ENCODE results near the gene CORO2A.

CORO2A gene

DNA sequence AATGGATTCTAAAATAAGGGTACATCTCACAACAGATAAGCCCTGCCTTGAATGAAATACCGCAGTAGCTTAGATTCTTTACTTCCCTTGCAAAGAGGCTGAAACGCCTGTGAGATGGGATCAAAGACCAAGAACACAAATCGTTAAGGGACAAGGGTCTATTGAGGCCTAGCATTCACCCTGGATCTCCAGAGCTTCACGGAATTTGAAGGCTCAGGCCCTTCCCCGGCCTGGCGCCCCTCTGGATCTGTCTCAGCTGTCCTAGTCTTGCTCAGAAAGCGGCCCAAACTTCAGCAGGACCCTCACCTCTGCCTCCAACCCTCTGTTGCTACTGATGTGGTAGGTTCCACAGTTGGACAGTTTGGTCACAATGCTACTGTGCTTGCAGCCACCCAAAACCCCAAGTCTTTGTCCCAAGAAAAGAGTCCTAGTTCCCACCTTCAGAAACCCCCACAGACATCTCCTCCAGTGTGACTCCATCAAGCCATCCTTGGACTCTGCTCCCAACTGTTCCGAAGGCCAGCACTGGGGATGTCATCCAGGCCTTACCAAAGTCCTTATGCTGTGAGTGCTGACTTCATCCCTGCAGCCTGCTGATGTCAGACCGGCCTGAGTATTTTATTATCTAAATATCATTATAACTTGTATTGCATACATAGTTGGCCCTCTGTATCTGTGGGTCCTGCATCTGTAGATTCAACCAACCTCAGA, 9.4 kb downstream of the CORO2A start:
- H3K4me3 ChIP-seq (ENCODE audit: low read length): no peak overlapping the region
- TF ChIP-seq, protein P1, sequence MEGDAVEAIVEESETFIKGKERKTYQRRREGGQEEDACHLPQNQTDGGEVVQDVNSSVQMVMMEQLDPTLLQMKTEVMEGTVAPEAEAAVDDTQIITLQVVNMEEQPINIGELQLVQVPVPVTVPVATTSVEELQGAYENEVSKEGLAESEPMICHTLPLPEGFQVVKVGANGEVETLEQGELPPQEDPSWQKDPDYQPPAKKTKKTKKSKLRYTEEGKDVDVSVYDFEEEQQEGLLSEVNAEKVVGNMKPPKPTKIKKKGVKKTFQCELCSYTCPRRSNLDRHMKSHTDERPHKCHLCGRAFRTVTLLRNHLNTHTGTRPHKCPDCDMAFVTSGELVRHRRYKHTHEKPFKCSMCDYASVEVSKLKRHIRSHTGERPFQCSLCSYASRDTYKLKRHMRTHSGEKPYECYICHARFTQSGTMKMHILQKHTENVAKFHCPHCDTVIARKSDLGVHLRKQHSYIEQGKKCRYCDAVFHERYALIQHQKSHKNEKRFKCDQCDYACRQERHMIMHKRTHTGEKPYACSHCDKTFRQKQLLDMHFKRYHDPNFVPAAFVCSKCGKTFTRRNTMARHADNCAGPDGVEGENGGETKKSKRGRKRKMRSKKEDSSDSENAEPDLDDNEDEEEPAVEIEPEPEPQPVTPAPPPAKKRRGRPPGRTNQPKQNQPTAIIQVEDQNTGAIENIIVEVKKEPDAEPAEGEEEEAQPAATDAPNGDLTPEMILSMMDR (IDR thresholded peaks at IDR 0.05; ENCODE audit: insufficient read depth, low read depth, low read length, missing control alignments): no peak
- no peak for DNase-seq (ENCODE audit: low read depth)

- TF ChIP-seq, protein P1 (IDR thresholded peaks at IDR 0.05; ENCODE audit: insufficient read depth, low read depth, low read length, missing control alignments): no peak
Observed at GRCh38 chr9:98182069-98182820, 10.2 kb downstream of the CORO2A start.

DNA sequence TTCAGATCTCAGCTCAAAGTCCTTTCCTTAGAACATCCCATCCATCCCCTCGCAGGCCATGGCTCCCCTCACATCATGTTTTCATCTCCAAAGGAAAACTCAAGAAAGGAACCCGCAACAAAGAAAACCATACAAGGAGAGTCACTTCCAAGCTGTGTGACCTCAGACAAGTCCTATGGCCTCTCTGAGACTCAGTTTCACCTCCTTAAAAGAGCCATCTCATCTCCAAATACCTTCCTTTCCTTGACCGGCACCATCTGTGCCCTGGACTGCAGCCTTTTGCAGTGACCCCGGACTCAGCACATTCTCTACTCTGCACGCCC, 10.7 kb downstream of the CORO2A start:
- TF ChIP-seq, protein P1 (IDR thresholded peaks at IDR 0.05; ENCODE audit: insufficient read depth, low read depth, low read length, missing control alignments): no peak
- H3K4me3 ChIP-seq (ENCODE audit: low read length): no peak overlapping the region
- no peak for DNase-seq (ENCODE audit: low read depth)

More at GRCh38 chr9:98182069-98182820, 10.2 kb downstream of the CORO2A start:
- DNase-seq (ENCODE audit: low read depth): no peak
- no peak overlapping the region for H3K4me3 ChIP-seq (ENCODE audit: low read length)

DNA sequence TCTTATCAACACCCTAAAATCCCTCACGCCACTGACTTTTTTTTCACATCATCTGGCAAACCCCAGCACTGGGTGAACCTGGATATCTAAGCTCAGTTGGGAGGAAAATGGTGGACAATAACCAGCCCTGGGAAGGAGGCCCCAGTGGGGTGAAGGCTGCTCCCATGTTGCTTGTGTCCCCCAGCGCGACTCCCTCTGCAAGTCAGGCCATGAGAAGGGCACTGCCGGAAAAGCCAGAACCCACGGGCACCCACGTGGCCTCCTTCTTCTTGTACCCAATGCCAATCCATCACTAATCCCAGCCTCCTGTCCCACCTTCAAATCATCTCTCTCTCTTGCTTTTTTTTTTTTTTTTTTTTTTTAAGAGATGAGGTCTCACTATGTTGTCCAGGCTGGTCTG, 11.4 kb downstream of the CORO2A start:
- TF ChIP-seq, protein P1 (IDR thresholded peaks at IDR 0.05; ENCODE audit: insufficient read depth, low read depth, low read length, missing control alignments): no peak
- no peak for DNase-seq (ENCODE audit: low read depth)
- H3K4me3 ChIP-seq (ENCODE audit: low read length): no peak overlapping the region

GRCh38 chr9:98178874-98179850, 13.3 kb downstream of the CORO2A start:
- TF ChIP-seq, protein P1 (IDR thresholded peaks at IDR 0.05; ENCODE audit: insufficient read depth, low read depth, low read length, missing control alignments): no peak
- no peak for DNase-seq (ENCODE audit: low read depth)
- H3K4me3 ChIP-seq (ENCODE audit: low read length): no peak overlapping the region

DNA sequence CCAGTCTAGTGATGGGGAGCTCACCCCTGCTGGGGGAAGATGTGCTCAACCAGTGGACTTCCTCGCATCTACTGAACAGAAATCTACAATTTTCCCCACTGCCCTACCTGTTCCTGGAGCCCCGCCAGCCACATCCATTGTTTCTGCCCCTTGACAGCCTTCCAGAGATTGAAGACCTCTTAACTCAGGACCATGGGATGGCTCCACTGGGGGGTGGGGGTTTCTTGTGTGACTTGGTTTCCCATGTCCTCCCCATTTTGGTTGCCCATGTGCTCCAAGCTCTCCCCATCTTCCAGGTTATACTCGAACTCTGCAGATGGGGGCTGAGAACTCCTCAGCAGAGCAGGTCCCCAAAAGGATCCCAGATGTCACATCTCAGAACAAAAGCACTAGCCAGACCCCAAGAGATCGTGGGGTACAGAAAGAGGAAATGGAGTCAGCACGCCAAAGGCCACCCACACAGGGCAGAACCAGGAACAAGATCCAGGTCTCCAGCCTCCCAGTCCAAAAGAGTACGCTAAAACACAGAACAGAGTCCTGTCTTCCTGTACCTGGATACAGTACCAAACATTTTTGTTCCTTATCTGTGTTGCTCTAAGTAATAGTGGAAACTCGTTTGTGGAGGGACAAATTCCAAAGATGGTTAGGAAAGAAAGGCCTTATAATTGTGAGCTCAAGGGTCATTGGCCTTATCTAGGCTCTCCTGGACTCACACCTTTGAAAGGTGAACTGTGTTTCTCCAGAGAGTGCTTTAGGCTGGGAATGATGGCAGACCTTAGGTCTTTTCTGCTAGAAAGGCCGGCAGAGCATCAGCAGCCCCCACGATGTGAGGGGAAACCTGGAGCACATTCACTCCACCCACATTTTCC, 15.8 kb downstream of the CORO2A start:
- TF ChIP-seq, protein P1 (IDR thresholded peaks at IDR 0.05; ENCODE audit: insufficient read depth, low read depth, low read length, missing control alignments): no peak

More for the DNA sequence above, 15.8 kb downstream of the CORO2A start:
- H3K4me3 ChIP-seq (ENCODE audit: low read length): no peak overlapping the region
- DNase-seq (ENCODE audit: low read depth): no peak
